WTC11 (cell line): ENCODE measurements around the gene NRTN.

Experiments used
- CREB1 ChIP-seq: sonication (generic); formaldehyde crosslinking; IDR thresholded peaks from 2 replicates; pipeline ENCODE4 v1.8.0; 2023; ENCODE audit warnings: mild to moderate bottlenecking, missing genetic modification reagents
- NR1H2 ChIP-seq: sonication (generic); formaldehyde crosslinking; IDR thresholded peaks from 2 replicates; pipeline ENCODE4 v1.9.0; 2021; ENCODE audit warnings: mild to moderate bottlenecking, moderate library complexity, missing genetic modification reagents
- TF ChIP-seq, protein P1 (sequence below): fragments of 200-600 bp; IDR thresholded peaks from 2 replicates; pipeline ENCODE4 v1.8.0; 2022; ENCODE audit warnings: antibody characterized with exemption

- TF ChIP-seq CREB1 (CRISPR knock-in tag): no peak
- TF ChIP-seq NR1H2 (CRISPR knock-in tag): no peak
- TF ChIP-seq, protein P1, sequence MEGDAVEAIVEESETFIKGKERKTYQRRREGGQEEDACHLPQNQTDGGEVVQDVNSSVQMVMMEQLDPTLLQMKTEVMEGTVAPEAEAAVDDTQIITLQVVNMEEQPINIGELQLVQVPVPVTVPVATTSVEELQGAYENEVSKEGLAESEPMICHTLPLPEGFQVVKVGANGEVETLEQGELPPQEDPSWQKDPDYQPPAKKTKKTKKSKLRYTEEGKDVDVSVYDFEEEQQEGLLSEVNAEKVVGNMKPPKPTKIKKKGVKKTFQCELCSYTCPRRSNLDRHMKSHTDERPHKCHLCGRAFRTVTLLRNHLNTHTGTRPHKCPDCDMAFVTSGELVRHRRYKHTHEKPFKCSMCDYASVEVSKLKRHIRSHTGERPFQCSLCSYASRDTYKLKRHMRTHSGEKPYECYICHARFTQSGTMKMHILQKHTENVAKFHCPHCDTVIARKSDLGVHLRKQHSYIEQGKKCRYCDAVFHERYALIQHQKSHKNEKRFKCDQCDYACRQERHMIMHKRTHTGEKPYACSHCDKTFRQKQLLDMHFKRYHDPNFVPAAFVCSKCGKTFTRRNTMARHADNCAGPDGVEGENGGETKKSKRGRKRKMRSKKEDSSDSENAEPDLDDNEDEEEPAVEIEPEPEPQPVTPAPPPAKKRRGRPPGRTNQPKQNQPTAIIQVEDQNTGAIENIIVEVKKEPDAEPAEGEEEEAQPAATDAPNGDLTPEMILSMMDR: no peak
Measured at GRCh38 chr19:5877427-5877826, 72.6 kb downstream of the NRTN start.
